Thymus (tissue), 11 donors: Measurements from ENCODE around the gene COL2A1. TPM values are rescaled to one million over a fixed set of nuclear protein-coding genes. Genes with fewer than 3 reads are reported as not detected.

ENCODE experiments used
- DNase-seq, 9 donors: peaks; one replicate each; pipeline ENCODE4 v3.0.0-alpha.2; 2013; ENCODE audit warnings: low spot score in 9 of 9, low read depth in 6 of 9, missing footprints in 1 of 9
- H3K27ac ChIP-seq, 2 donors: one replicate each; pipeline ENCODE4 v1.5.1; 2013; ENCODE audit warnings: control low read depth in 1 of 2, low read depth in 1 of 2, low read length in 1 of 2, mild to moderate bottlenecking in 1 of 2, moderate library complexity in 1 of 2
- H3K27me3 ChIP-seq, 2 donors: one replicate each; pipeline ENCODE4 v1.5.1; 2013; ENCODE audit warnings: low read length in 1 of 2; ENCODE audit not compliant: control insufficient read depth in 2 of 2, insufficient read depth in 1 of 2
- H3K36me3 ChIP-seq, 2 donors: one replicate each; pipeline ENCODE4 v1.5.1; 2013; ENCODE audit warnings: low read length in 1 of 2, mild to moderate bottlenecking in 1 of 2, moderate library complexity in 1 of 2; ENCODE audit not compliant: control insufficient read depth in 2 of 2, insufficient read depth in 2 of 2
- H3K4me1 ChIP-seq, 2 donors: one replicate each; pipeline ENCODE4 v1.5.1; 2013; ENCODE audit warnings: low read length in 2 of 2; ENCODE audit not compliant: control insufficient read depth in 2 of 2, insufficient read depth in 2 of 2
- H3K4me3 ChIP-seq, 2 donors: one replicate each; pipeline ENCODE4 v1.5.1; 2013; ENCODE audit warnings: low read length in 2 of 2, control low read depth in 1 of 2, mild to moderate bottlenecking in 1 of 2
- H3K9me3 ChIP-seq, 2 donors: one replicate each; pipeline ENCODE4 v1.5.1; 2013; ENCODE audit warnings: low read length in 1 of 2, mild to moderate bottlenecking in 1 of 2; ENCODE audit not compliant: control insufficient read depth in 2 of 2, insufficient read depth in 1 of 2
- WGBS: extraction: QIAGEN DNeasy Blood & Tissue Kit; methylation state at CpG from one replicate; pipeline ENCODE4 v1.1.7; 2013; 5-methylcytosine and 5-hydroxymethylcytosine counted together
- polyA plus RNA-seq: library from polyadenylated mRNA; stranded (reverse); fragments of 200-250 nt; gene quantifications from one replicate; pipeline ENCODE4 v1.2.3, GENCODE V29; 2013
- total RNA-seq: library from RNA; stranded (reverse); fragments of 120-200 nt; gene quantifications from one replicate; pipeline ENCODE4 v1.2.4, GENCODE V29; 2013
- donor health status: healthy.

COL2A1 gene
- total and polyA plus RNA-seq, 2 donors: 0.47 to 0.57 TPM

DNA sequence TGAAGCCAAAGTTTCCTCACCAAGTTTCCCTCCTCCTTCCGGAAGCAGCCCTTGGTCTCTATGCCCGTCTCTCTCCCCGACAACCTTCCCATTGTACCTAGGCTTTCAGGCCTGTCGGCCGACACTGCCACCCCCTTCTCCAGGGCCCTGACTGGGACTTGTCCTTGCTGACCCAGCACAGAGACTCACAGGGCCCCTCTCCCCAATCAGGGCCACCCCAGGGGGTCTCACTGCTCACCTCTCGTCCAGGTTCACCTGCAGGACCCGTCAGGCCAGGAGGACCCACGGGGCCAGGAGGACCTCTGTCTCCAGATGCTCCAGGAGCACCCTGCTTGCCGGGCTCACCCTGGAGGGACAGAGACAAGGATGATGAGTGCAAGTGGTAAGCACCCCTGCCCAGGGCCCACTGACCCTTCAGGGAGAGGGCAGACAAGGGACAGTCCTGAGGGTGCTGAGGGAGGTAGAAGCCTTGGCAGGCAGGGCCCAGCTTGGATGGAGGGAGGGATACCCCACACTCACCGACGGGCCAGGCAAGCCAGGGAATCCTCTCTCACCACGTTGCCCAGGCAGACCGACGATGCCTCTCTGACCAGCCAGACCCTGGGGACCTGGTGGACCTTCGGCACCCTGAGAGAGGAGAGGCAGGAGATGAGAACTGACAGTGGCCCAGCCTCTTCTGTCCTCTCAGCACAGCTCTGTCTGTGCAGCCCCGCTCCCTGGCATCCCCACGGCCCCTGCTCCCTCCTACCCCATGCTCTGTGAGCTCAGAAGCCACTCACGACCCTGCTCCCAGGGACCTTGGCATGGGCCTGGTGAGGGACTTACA is 26.3 kb downstream of the COL2A1 start:
- DNase-seq: no peak
- H3K9me3 ChIP-seq: no peaks in the 10 kb centered on the region
- peaks cover 0 to 6% of the 10 kb centered on the region in 2 donors for H3K4me1 ChIP-seq
- WGBS: 92% methylated on average over 18 of the region's 18 CpGs
- no peak overlapping the region for H3K27ac ChIP-seq
- no peaks in the 10 kb centered on the region for H3K36me3 ChIP-seq
- H3K4me3 ChIP-seq: no peak overlapping the region
- peaks cover 0 to 7% of the 10 kb centered on the region in 2 donors for H3K27me3 ChIP-seq

DNA sequence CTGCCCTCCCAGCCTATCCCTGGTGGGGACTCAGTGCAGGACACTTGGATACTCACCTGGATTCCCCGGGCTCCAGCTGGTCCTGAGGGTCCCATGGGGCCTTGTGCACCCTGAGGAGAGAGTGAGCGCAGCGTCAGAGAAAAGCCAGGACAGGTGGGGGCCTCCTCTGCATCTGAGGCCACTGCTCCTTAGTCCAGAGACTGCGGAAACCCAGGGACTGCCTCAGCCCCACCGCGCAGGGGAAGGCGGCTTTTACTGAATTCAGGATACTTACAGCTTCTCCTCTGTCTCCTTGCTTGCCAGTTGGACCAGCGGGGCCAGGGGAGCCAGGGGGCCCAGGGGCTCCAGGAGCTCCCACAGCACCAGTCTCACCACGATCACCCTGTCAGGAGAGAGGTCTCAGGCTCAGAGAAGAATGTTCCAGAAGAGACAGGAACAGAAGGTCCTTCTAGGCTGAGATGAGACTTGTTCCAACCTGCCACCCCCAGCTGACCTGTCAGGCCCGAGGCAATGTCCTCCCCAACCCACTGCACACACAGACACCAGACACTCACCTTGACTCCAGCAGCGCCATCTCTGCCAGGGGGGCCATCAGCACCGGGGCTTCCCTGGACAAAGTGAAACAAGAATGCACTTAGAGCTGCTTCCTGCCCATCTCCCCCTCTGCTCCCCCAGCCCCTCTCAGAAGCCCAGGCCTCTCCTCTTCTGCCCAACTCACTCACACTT is 27.1 kb downstream of the COL2A1 start:
- Histone ChIP-seq H3K9me3 (no peaks in the 10 kb centered on the region), H3K4me1 (peaks cover 0 to 6% of the 10 kb centered on the region in 2 donors), H3K27me3 (peaks cover 0 to 4% of the 10 kb centered on the region in 2 donors), H3K36me3 (no peaks in the 10 kb centered on the region), H3K27ac (no peak overlapping the region), H3K4me3 (no peak overlapping the region)
- WGBS: 90% methylated on average over 12 of the region's 12 CpGs
- no peak for DNase-seq

DNA sequence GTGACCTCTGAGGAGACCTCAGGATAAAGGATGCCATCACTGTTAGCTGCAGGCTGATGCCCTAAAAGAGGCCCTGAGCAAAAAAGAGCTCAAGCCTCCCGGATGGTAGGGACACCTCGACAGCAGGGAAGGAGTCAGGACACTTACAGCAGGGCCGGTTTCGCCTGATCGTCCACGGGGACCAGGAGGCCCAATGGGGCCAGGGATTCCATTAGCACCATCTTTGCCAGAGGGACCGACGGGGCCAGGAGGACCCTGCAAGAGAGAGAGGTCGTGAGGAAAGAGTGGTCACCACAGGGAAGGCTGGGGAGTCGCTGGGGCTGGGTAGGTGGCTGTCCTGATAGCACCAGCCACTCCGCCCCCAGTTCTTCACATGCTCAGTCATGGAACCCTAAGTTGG is 28.5 kb downstream of the COL2A1 start:
- WGBS: 96% methylated on average over 11 of the region's 11 CpGs
- H3K4me1 ChIP-seq: peaks cover 0 to 6% of the 10 kb centered on the region in 2 donors
- no peak overlapping the region for H3K27ac ChIP-seq
- H3K9me3 ChIP-seq: no peaks in the 10 kb centered on the region
- DNase-seq: no peak
- H3K4me3 ChIP-seq: no peak overlapping the region
- H3K27me3 ChIP-seq: peaks cover 0 to 4% of the 10 kb centered on the region in 2 donors
- peaks cover 0 to under 1% of the 10 kb centered on the region in 2 donors for H3K36me3 ChIP-seq

DNA sequence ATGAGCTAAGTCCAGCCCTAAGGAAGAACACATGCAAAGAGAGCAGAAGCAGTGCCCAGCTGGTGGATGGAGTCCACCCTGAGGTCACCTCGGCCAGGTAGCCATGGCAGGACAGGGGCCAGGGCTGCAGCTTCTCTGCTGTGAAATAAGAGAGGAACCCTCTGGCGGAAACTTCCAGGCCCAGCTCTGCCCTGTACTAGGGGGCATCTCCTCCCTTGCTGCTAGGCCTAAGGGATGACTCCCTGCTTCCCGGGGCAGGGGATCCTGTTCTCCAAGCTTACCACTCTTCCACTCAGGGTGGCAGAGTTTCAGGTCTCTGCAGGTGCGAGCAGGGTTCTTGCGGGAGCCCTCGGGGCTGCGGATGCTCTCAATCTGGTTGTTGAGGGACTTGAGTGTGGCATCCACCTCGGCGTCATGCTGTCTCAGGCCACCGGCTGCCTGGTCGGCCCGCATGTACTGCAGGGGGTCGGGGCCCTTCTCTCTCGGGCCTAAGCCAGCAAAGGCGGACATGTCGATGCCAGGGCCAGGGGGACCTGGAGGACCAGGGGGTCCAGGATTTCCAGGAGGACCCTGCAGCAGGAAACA is 29.1 kb downstream of the COL2A1 start:
- peaks cover 0 to 6% of the 10 kb centered on the region in 2 donors for H3K4me1 ChIP-seq
- DNase-seq: no peak
- 96% methylated on average over 16 of the region's 16 CpGs for WGBS
- H3K9me3 ChIP-seq: no peaks in the 10 kb centered on the region
- peaks cover 0 to 4% of the 10 kb centered on the region in 2 donors for H3K27me3 ChIP-seq
- H3K4me3 ChIP-seq: no peak overlapping the region
- no peak overlapping the region for H3K27ac ChIP-seq
- H3K36me3 ChIP-seq: peaks cover 0 to 4% of the 10 kb centered on the region in 2 donors

DNA sequence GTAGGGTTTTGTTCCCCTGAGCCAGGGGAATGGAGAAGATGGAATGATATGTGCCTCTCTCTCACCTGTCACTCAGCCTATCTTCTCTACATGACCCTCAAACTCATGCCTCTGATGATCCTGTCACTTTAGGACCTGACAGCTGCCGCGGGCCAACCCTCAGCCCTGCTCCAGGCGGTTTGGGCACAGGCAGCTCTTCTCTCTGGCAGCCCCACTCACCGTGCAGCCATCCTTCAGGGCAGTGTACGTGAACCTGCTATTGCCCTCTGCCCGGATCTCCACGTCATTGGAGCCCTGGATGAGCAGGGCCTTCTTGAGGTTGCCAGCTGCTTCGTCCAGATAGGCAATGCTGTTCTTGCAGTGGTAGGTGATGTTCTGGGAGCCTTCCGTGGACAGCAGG is 30.4 kb downstream of the COL2A1 start:
- H3K4me1 ChIP-seq: peaks cover 0 to 6% of the 10 kb centered on the region in 2 donors
- H3K36me3 ChIP-seq: peaks cover 2 to 9% of the 10 kb centered on the region in 2 donors
- H3K27ac ChIP-seq: no peak overlapping the region
- DNase-seq: no peak
- no peaks in the 10 kb centered on the region for H3K9me3 ChIP-seq
- H3K27me3 ChIP-seq: peaks cover 0 to under 1% of the 10 kb centered on the region in 2 donors
- no peak overlapping the region for H3K4me3 ChIP-seq
- WGBS: 97% methylated on average over 9 of the region's 9 CpGs

DNA sequence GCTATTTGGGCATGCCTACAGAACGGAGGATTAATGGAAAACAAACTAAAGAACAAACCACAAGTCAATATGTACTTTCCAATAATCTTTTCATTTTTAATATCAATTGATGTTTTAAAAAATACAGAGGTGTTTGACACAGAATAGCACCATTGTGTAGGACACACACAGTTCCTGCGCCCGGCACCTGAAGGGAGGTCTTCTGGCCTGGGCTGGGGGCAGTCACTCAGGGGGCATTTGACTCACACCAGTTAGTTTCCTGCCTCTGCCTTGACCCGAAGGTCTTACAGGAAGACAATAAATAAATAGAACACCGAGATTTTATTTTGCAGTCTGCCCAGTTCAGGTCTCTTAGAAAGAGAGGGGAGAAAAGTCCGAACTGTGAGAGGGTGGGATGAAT is 31.4 kb downstream of the COL2A1 start:
- no peak overlapping the region for H3K27ac ChIP-seq
- DNase-seq: no peak
- no peaks in the 10 kb centered on the region for H3K27me3 ChIP-seq
- 92% methylated on average over 6 of the region's 6 CpGs for WGBS
- no peaks in the 10 kb centered on the region for H3K9me3 ChIP-seq
- H3K36me3 ChIP-seq: peaks cover 10 to 17% of the 10 kb centered on the region in 2 donors
- peaks cover 0 to 6% of the 10 kb centered on the region in 2 donors for H3K4me1 ChIP-seq
- no peak overlapping the region for H3K4me3 ChIP-seq

DNA sequence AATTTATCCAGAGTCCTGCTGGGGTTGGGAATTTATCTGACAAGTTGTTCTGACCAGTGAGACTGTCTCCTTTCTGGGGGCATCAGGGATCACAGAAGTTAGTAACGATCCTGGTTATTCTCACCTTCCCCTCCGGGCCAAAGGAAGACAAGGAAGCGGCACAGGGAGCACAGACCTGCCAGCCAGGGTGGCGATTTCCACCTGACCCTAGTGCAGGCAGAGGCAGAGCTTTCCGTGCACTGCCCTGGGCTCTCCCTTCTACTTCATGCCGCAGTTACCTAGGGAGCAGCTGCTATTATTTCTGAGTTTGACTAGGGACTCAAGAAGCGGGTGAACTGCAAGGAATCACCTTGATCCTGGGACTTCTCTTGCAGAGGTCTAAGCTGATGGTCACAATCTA is 33.4 kb downstream of the COL2A1 start:
- DNase-seq: no peak
- 96% methylated on average over 7 of the region's 7 CpGs for WGBS
- no peak overlapping the region for H3K27ac ChIP-seq
- H3K36me3 ChIP-seq: peaks cover 29 to 31% of the 10 kb centered on the region in 2 donors
- no peak overlapping the region for H3K4me3 ChIP-seq
- H3K4me1 ChIP-seq: peaks cover 0 to 2% of the 10 kb centered on the region in 2 donors
- H3K27me3 ChIP-seq: no peaks in the 10 kb centered on the region
- H3K9me3 ChIP-seq: no peaks in the 10 kb centered on the region

DNA sequence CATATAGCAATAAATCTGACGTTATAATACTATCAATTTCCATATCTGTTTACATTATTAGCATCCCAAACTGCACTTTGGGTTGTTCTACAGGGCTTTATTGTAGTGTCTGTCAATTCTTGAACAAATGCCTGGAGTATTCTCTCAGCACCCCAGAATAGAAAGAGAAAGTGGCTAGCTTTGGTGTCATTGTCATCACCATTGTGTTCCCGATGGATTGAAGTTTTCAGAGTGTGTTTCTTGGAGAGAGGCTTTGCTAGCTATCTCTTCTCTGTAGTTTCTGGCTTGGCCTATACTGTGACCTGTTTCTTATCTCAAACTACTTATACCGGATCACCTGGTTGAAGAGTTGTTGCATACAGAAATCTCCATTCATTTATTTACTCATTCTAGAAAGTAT is 34.4 kb downstream of the COL2A1 start:
- H3K27ac ChIP-seq: no peak overlapping the region
- WGBS: 97% methylated on average over 3 of the region's 3 CpGs
- no peaks in the 10 kb centered on the region for H3K27me3 ChIP-seq
- H3K36me3 ChIP-seq: peaks cover 30 to 33% of the 10 kb centered on the region in 2 donors
- no peak for DNase-seq
- H3K9me3 ChIP-seq: no peaks in the 10 kb centered on the region
- H3K4me3 ChIP-seq: no peak overlapping the region
- peaks cover 0 to 2% of the 10 kb centered on the region in 2 donors for H3K4me1 ChIP-seq
